CD14-positive monocyte (primary cell): Measurements from ENCODE around the gene WDR6. TPM values are rescaled to one million over a fixed set of nuclear protein-coding genes. Genes with fewer than 3 reads are reported as not detected.

Source experiments
- DNase-seq, 3 donors: peaks; one replicate each; pipeline ENCODE4 v3.0.0-alpha.2; 2011 to 2022
- H2AFZ ChIP-seq: 2 replicates; pipeline ENCODE4 v1.6.0; 2012; ENCODE audit warnings: mild to moderate bottlenecking, low read depth, low read length, inconsistent platforms; ENCODE audit not compliant: insufficient read depth, poor library complexity, severe bottlenecking
- H3K27ac ChIP-seq, 2 donors: 1 replicate in 1 of 2; 2 replicates in 1 of 2; pipeline ENCODE4 v1.5.1; 2012 to 2013; ENCODE audit warnings: low read length in 2 of 2, control low read depth in 1 of 2, inconsistent platforms in 1 of 2, low read depth in 1 of 2, mild to moderate bottlenecking in 1 of 2
- H3K27me3 ChIP-seq, 2 donors: one replicate each; pipeline versions ENCODE4 v1.6.0 to v1.6.1; 2011 to 2013; ENCODE audit warnings: low read length in 2 of 2; ENCODE audit not compliant: control insufficient read depth in 2 of 2, insufficient read depth in 2 of 2
- H3K36me3 ChIP-seq, 2 donors: replicated peaks in 1 of 2; 1 replicate in 1 of 2; 2 replicates in 1 of 2; pipeline versions ENCODE4 v1.5.1 to v1.6.1; 2012 to 2013; ENCODE audit warnings: low read length in 2 of 2, control low read depth in 1 of 2, inconsistent platforms in 1 of 2, mild to moderate bottlenecking in 1 of 2; ENCODE audit not compliant: insufficient read depth in 2 of 2, control insufficient read depth in 1 of 2
- H3K4me1 ChIP-seq, 2 donors: 1 replicate in 1 of 2; 2 replicates in 1 of 2; pipeline versions ENCODE4 v1.5.1 to v1.6.1; 2012 to 2013; ENCODE audit warnings: low read length in 2 of 2, control low read depth in 1 of 2, inconsistent platforms in 1 of 2, mild to moderate bottlenecking in 1 of 2, moderate library complexity in 1 of 2; ENCODE audit not compliant: insufficient read depth in 2 of 2, control insufficient read depth in 1 of 2
- H3K4me2 ChIP-seq: replicated peaks from 2 replicates; pipeline ENCODE3; 2012; ENCODE audit warnings: low read length, moderate library complexity, mild to moderate bottlenecking; ENCODE audit not compliant: poor library complexity, severe bottlenecking; ENCODE audit errors: extremely low read depth
- H3K4me3 ChIP-seq, 3 experiments: fragments of 200-600 bp in 1 of 3; sonication (generic) in 1 of 3; replicated peaks in 1 of 3; 1 replicate in 2 of 3; 2 replicates in 1 of 3; pipeline ENCODE4 v1.5.1; 2011 to 2013; ENCODE audit warnings: low read length in 3 of 3, mild to moderate bottlenecking in 3 of 3, control low read depth in 2 of 3, low read depth in 2 of 3, inconsistent platforms in 1 of 3, moderate library complexity in 1 of 3
- H3K79me2 ChIP-seq: 2 replicates; pipeline ENCODE4 v1.6.0; 2012; ENCODE audit warnings: mild to moderate bottlenecking, control low read depth, inconsistent platforms, low read length, moderate library complexity; ENCODE audit not compliant: insufficient read depth
- H3K9ac ChIP-seq: 2 replicates; pipeline ENCODE4 v1.6.0; 2017; ENCODE audit warnings: low read length, mild to moderate bottlenecking; ENCODE audit not compliant: insufficient read depth, poor library complexity, severe bottlenecking
- H3K9me3 ChIP-seq, 2 donors: replicated peaks in 1 of 2; 1 replicate in 1 of 2; 2 replicates in 1 of 2; pipeline versions ENCODE4 v1.5.1 to v1.6.1; 2012 to 2013; ENCODE audit warnings: low read length in 2 of 2, control low read depth in 1 of 2; ENCODE audit not compliant: control insufficient read depth in 1 of 2, insufficient read depth in 1 of 2
- H4K20me1 ChIP-seq: 2 replicates; pipeline ENCODE4 v1.6.0; 2012; ENCODE audit warnings: mild to moderate bottlenecking, low read length, control low read depth, moderate library complexity; ENCODE audit not compliant: insufficient read depth
- H3K27ac Mint-ChIP-seq, 7 donors: one replicate each; pipeline ENCODE4 v1.8.0; 2020; ENCODE audit warnings: mild to moderate bottlenecking in 7 of 7, mixed read lengths in 7 of 7, moderate library complexity in 6 of 7, inconsistent platforms in 2 of 7
- H3K27me3 Mint-ChIP-seq, 3 donors: one replicate each; pipeline ENCODE4 v1.8.0; 2021 to 2022; ENCODE audit warnings: low read depth in 3 of 3, mild to moderate bottlenecking in 3 of 3, mixed read lengths in 3 of 3, moderate library complexity in 3 of 3, inconsistent platforms in 1 of 3
- H3K36me3 Mint-ChIP-seq, 2 donors: one replicate each; pipeline ENCODE4 v1.8.0; 2020; ENCODE audit warnings: mixed read lengths in 2 of 2, inconsistent platforms in 1 of 2, mild to moderate bottlenecking in 1 of 2
- H3K4me1 Mint-ChIP-seq: one replicate; pipeline ENCODE4 v1.8.0; 2020; ENCODE audit warnings: mild to moderate bottlenecking, mixed read lengths
- H3K4me3 Mint-ChIP-seq, 2 donors: one replicate each; pipeline ENCODE4 v1.8.0; 2020; ENCODE audit warnings: mild to moderate bottlenecking in 2 of 2, mixed read lengths in 2 of 2, moderate library complexity in 1 of 2
- H3K9me3 Mint-ChIP-seq, 7 donors: one replicate each; pipeline ENCODE4 v1.8.0; 2020 to 2022; ENCODE audit warnings: mixed read lengths in 7 of 7, mild to moderate bottlenecking in 6 of 7, moderate library complexity in 6 of 7, inconsistent platforms in 2 of 7
- CTCF ChIP-seq: fragments of 200-600 bp; IDR thresholded peaks from one replicate; pipeline ENCODE4 v1.8.0; 2022; ENCODE audit warnings: antibody characterized with exemption, mild to moderate bottlenecking
- WGBS: methylation state at CpG from one replicate; pipeline ENCODE4 v1.1.5; 2013; ENCODE audit warnings: missing lambda C conversion rate; ENCODE audit not compliant: insufficient coverage; 5-methylcytosine and 5-hydroxymethylcytosine counted together
- intact Hi-C, 2 donors: fragments of 100-400 bp; cut with micrococcal nuclease; formaldehyde crosslinking; loops; one replicate each; pipeline versions ENCODE4 v1.15.0 to v1.15.1; 2023
- polyA plus RNA-seq, 3 donors: library from polyadenylated mRNA; depleted of rRNA in 1 of 3; unstranded in 2 of 3; stranded (reverse) in 1 of 3; fragments of 300-500 nt in 2 of 3; fragments of >200 nt in 1 of 3; fragmentation: Illumina TruSeq in 2 of 3; gene quantifications; 1 replicate in 2 of 3; 2 replicates in 1 of 3; pipeline ENCODE4 v1.2.3, GENCODE V29; 2012 to 2021

WDR6 gene
- polyA plus RNA-seq, 3 donors: 30.6 to 103 (median 46.3) TPM

- Histone ChIP-seq H3K4me1 (no peaks in the 10 kb centered on the region), H3K9me3 (no peaks in the 10 kb centered on the region), H3K79me2 (no peaks in the 10 kb centered on the region), H3K9ac (no peak overlapping the region), H3K4me3 (no peak overlapping the region), H4K20me1 (no peaks in the 10 kb centered on the region), H2AFZ (no peak overlapping the region), H3K27ac (no peak overlapping the region), H3K36me3 (peaks cover 85 to 98% of the 10 kb centered on the region in 2 donors), H3K27me3 (no peaks in the 10 kb centered on the region), H3K4me2 (no peak overlapping the region)
- Mint-ChIP-seq H3K4me1 (peaks cover 9% of the 10 kb centered on the region), H3K9me3 (no peaks in the 10 kb centered on the region), H3K36me3 (peaks cover 80 to 95% of the 10 kb centered on the region in 2 donors), H3K27ac (peak overlapping the region in 2 of 7 donors; percentile 9 to 56), H3K4me3 (no peak overlapping the region), H3K27me3 (peaks cover 0 to 1% (median 0%) of the 10 kb centered on the region in 3 donors)
- WGBS: 80% methylated on average over 1 of the region's 4 CpGs
- intact Hi-C loops: loop anchor here in 1 of 2 donors (10.0 kb wide), 1 partner anchor 155 kb away; the partner anchor contains the start of gene LAMB2
- DNase-seq: no peak
- no peak for TF ChIP-seq CTCF
Measured at GRCh38 chr3:48980295-48980694, 26.9 kb upstream of the WDR6 start.

GRCh38 chr3:48982016-48982415 lies 25.2 kb upstream of the WDR6 start:
- no peak overlapping the region for H2AFZ ChIP-seq
- peaks cover 80 to 97% of the 10 kb centered on the region in 2 donors for H3K36me3 ChIP-seq
- H3K4me3 ChIP-seq: no peak overlapping the region
- Mint-ChIP-seq H3K27me3 (peaks cover 0 to 1% (median 0%) of the 10 kb centered on the region in 3 donors), H3K9me3 (no peaks in the 10 kb centered on the region), H3K36me3 (peaks cover 77 to 94% of the 10 kb centered on the region in 2 donors), H3K27ac (no peak overlapping the region), H3K4me1 (peaks cover 9% of the 10 kb centered on the region), H3K4me3 (no peak overlapping the region)
- intact Hi-C loops: loop anchor here in 1 of 2 donors (10.0 kb wide), 1 partner anchor 153 kb away; the partner anchor contains the start of gene LAMB2
- H4K20me1 ChIP-seq: no peaks in the 10 kb centered on the region
- no peak for DNase-seq
- TF ChIP-seq CTCF: no peak
- H3K4me1 ChIP-seq: no peaks in the 10 kb centered on the region
- no peak overlapping the region for H3K9ac ChIP-seq
- H3K27ac ChIP-seq: no peak overlapping the region
- H3K27me3 ChIP-seq: no peaks in the 10 kb centered on the region
- no peaks in the 10 kb centered on the region for H3K9me3 ChIP-seq
- no peak overlapping the region for H3K4me2 ChIP-seq
- no peaks in the 10 kb centered on the region for H3K79me2 ChIP-seq
